ENCODE measurements around the gene MSRB3. TPM values are rescaled to one million over a fixed set of nuclear protein-coding genes. Genes with fewer than 3 reads are reported as not detected.

Gene MSRB3
- total and polyA plus RNA-seq, 8 donors: 10.7 to 142 (median 27.8) TPM

GRCh38 chr12:65324056-65324455, 45.6 kb downstream of the MSRB3 start:
- Histone ChIP-seq H3K4me1 (peaks cover 8 to 50% (median 27%) of the 10 kb centered on the region in 4 donors), H3K4me3 (no peak overlapping the region), H3K9me3 (no peaks in the 10 kb centered on the region), H3K36me3 (no peaks in the 10 kb centered on the region), H3K27me3 (no peaks in the 10 kb centered on the region), H3K27ac (no peak overlapping the region)
- intact Hi-C loops (cut with DNase I; ENCODE audit: low total_unique reads): no loop called here
- TF ChIP-seq POLR2AphosphoS5 (IDR thresholded peaks at IDR 0.05) (no peak), EP300 (IDR thresholded peaks at IDR 0.05) (no peak), CTCF (IDR thresholded peaks at IDR 0.05) (no peak), POLR2A (IDR thresholded peaks at IDR 0.05) (no peak)
- DNase-seq: no peak
- WGBS, 5 donors: 30 to 49% (median 33%) methylated on average over 2 of the region's 2 CpGs

GRCh38 chr12:65324551-65324950, 46.1 kb downstream of the MSRB3 start:
- 84 to 95% (median 90%) methylated on average over 3 of the region's 3 CpGs for WGBS, 5 donors
- no peak for DNase-seq
- intact Hi-C loops (cut with DNase I; ENCODE audit: low total_unique reads): no loop called here
- no peaks in the 10 kb centered on the region for H3K36me3 ChIP-seq
- no peaks in the 10 kb centered on the region for H3K9me3 ChIP-seq
- no peaks in the 10 kb centered on the region for H3K27me3 ChIP-seq
- H3K27ac ChIP-seq: no peak overlapping the region
- peaks cover 8 to 46% (median 24%) of the 10 kb centered on the region in 4 donors for H3K4me1 ChIP-seq
- TF ChIP-seq POLR2A (IDR thresholded peaks at IDR 0.05) (no peak), EP300 (IDR thresholded peaks at IDR 0.05) (no peak), CTCF (IDR thresholded peaks at IDR 0.05) (no peak), POLR2AphosphoS5 (IDR thresholded peaks at IDR 0.05) (no peak)
- H3K4me3 ChIP-seq: no peak overlapping the region

GRCh38 chr12:65325183-65325582, 46.7 kb downstream of the MSRB3 start:
- no peaks in the 10 kb centered on the region for H3K36me3 ChIP-seq
- TF ChIP-seq POLR2AphosphoS5 (IDR thresholded peaks at IDR 0.05): no peak
- TF ChIP-seq CTCF (IDR thresholded peaks at IDR 0.05): no peak
- no peak for TF ChIP-seq POLR2A (IDR thresholded peaks at IDR 0.05)
- no peaks in the 10 kb centered on the region for H3K27me3 ChIP-seq
- intact Hi-C loops (cut with DNase I; ENCODE audit: low total_unique reads): no loop called here
- no peak overlapping the region for H3K27ac ChIP-seq
- H3K4me3 ChIP-seq: no peak overlapping the region
- H3K4me1 ChIP-seq: peaks cover 8 to 39% (median 21%) of the 10 kb centered on the region in 4 donors
- WGBS, 5 donors: 74 to 86% (median 82%) methylated on average over 5 of the region's 5 CpGs
- no peaks in the 10 kb centered on the region for H3K9me3 ChIP-seq
- no peak for DNase-seq

GRCh38 chr12:65326616-65327015, 48.1 kb downstream of the MSRB3 start:
- TF ChIP-seq EP300 (IDR thresholded peaks at IDR 0.05) (no peak), CTCF (IDR thresholded peaks at IDR 0.05) (no peak), POLR2A (IDR thresholded peaks at IDR 0.05) (no peak), POLR2AphosphoS5 (IDR thresholded peaks at IDR 0.05) (no peak)
- no peak overlapping the region for H3K27ac ChIP-seq
- H3K4me3 ChIP-seq: no peak overlapping the region
- WGBS, 5 donors: 60 to 76% (median 67%) methylated on average over 5 of the region's 5 CpGs
- peaks cover 0 to 6% (median 2%) of the 10 kb centered on the region in 4 donors for H3K36me3 ChIP-seq
- no peaks in the 10 kb centered on the region for H3K27me3 ChIP-seq
- H3K4me1 ChIP-seq: peaks cover 7 to 35% (median 18%) of the 10 kb centered on the region in 4 donors
- no peaks in the 10 kb centered on the region for H3K9me3 ChIP-seq
- intact Hi-C loops (cut with DNase I; ENCODE audit: low total_unique reads): no loop called here
- DNase-seq: no peak
